ENCODE measurements around the gene EXOSC2. TPM values are rescaled to one million over a fixed set of nuclear protein-coding genes. Genes with fewer than 3 reads are reported as not detected.

EXOSC2 gene
- total and polyA plus RNA-seq, 9 donors = 14.7 to 40.1 (median 33.1) TPM

DNA sequence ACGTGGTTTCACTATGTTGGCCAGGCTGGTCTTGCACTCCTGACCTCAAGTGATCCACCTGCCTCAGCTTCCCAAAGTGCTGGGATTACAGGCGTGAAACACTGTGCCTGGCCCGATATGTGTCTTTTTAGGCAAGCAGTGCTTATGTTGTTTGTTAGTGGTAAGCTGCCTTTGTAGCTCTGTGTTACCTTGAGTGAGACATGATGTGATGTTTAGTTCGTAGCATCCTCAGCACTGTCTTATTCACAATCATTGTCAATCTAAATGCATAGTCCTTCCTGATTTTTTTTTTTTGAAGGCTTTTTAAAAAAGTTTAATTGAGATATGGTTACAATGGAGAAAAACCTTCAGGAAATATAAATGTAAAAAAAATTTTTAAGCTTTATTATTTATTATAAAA, 45.5 kb downstream of the EXOSC2 start:
- WGBS, 3 donors = 93 to 95% (median 95%) methylated on average over 4 of the region's 4 CpGs
- no peaks in the 10 kb centered on the region for H3K27me3 ChIP-seq
- H3K4me3 ChIP-seq = no peak overlapping the region
- H3K4me1 ChIP-seq (ENCODE audit: insufficient read depth) = peaks cover 3% of the 10 kb centered on the region
- no peak for DNase-seq
- H3K9me3 ChIP-seq = no peaks in the 10 kb centered on the region
- H3K36me3 ChIP-seq = no peaks in the 10 kb centered on the region
- no peak for TF ChIP-seq POLR2A (IDR thresholded peaks at IDR 0.05)
- TF ChIP-seq, protein P1, sequence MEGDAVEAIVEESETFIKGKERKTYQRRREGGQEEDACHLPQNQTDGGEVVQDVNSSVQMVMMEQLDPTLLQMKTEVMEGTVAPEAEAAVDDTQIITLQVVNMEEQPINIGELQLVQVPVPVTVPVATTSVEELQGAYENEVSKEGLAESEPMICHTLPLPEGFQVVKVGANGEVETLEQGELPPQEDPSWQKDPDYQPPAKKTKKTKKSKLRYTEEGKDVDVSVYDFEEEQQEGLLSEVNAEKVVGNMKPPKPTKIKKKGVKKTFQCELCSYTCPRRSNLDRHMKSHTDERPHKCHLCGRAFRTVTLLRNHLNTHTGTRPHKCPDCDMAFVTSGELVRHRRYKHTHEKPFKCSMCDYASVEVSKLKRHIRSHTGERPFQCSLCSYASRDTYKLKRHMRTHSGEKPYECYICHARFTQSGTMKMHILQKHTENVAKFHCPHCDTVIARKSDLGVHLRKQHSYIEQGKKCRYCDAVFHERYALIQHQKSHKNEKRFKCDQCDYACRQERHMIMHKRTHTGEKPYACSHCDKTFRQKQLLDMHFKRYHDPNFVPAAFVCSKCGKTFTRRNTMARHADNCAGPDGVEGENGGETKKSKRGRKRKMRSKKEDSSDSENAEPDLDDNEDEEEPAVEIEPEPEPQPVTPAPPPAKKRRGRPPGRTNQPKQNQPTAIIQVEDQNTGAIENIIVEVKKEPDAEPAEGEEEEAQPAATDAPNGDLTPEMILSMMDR (IDR thresholded peaks at IDR 0.05) = no peak
- no peak for TF ChIP-seq EP300 (IDR thresholded peaks at IDR 0.05)
- intact Hi-C loops (cut with DNase I) = no loop called here
- no peak overlapping the region for H3K27ac ChIP-seq

DNA sequence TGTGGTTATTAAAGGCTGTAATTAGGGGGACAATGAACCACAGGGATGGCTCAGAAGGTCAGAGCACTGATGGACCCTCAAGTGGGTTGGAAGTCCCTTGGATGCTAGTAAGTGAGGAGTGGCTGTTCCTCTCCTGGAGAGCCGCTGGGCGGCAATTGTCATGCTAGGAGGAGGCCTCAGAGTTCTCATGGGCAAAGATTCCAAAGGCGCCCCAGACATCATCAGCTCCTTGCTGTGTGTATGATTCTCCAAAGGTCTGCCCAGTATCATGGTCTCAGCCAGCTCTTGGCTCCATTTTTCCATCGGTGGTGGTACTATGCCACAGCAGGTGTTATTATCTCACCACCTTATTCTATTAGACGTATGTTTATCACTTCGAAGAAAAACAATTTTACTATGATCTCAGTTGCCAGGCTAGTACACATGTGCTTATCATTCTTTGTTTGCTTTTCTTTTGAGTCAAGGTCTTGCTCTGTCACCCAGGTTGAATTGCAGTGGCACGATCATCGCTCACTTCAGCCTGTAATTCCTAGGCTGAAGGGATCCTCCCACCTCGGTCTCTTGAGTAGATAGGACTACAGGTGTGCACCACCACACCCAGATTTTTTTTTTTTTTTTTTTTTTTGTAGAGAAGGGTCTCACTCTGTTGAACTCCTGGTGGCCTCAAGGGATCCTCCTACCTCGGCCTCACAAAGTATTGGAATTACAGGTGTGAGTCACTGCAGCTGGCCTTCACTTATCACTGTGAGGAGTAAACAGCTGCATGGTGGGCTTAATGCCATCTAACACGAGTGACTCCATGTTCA, 46.8 kb downstream of the EXOSC2 start:
- intact Hi-C loops (cut with DNase I) = no loop called here
- Histone ChIP-seq H3K4me3 (no peak overlapping the region), H3K27ac (no peak overlapping the region)

DNA sequence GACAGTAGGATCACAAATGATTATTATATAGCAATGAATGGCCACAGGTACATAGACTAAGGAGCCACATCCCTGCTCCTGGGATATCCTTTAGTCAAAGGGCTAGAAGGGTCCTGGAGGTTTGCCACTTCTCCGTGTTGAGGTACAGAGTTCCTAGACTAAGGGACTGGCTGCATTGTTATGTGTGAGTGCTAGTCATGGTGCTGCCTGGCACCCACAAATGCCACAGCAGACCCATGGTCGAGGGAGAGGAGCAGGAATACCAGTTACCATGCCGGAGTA, 47.4 kb downstream of the EXOSC2 start:
- intact Hi-C loops (cut with DNase I) = no loop called here
- H3K27ac ChIP-seq = no peak overlapping the region
- TF ChIP-seq POLR2A (IDR thresholded peaks at IDR 0.05) (no peak), EP300 (IDR thresholded peaks at IDR 0.05) (no peak)
- TF ChIP-seq, protein P1 (IDR thresholded peaks at IDR 0.05) = no peak
- no peak for DNase-seq
- H3K9me3 ChIP-seq = no peaks in the 10 kb centered on the region
- peaks cover 3% of the 10 kb centered on the region for H3K4me1 ChIP-seq (ENCODE audit: insufficient read depth)
- H3K27me3 ChIP-seq = no peaks in the 10 kb centered on the region
- WGBS, 3 donors = 91 to 100% (median 95%) methylated on average over 3 of the region's 3 CpGs
- no peaks in the 10 kb centered on the region for H3K36me3 ChIP-seq
- H3K4me3 ChIP-seq = no peak overlapping the region

More for the DNA sequence above, 46.8 kb downstream of the EXOSC2 start:
- TF ChIP-seq EP300 (IDR thresholded peaks at IDR 0.05) (no peak), POLR2A (IDR thresholded peaks at IDR 0.05) (no peak)
- TF ChIP-seq, protein P1 (IDR thresholded peaks at IDR 0.05) = no peak
- H3K27me3 ChIP-seq = no peaks in the 10 kb centered on the region
- no peaks in the 10 kb centered on the region for H3K9me3 ChIP-seq
- 78 to 84% (median 80%) methylated on average over 11 of the region's 11 CpGs for WGBS, 3 donors
- peaks cover 3% of the 10 kb centered on the region for H3K4me1 ChIP-seq (ENCODE audit: insufficient read depth)
- no peak for DNase-seq
- H3K36me3 ChIP-seq = no peaks in the 10 kb centered on the region

DNA sequence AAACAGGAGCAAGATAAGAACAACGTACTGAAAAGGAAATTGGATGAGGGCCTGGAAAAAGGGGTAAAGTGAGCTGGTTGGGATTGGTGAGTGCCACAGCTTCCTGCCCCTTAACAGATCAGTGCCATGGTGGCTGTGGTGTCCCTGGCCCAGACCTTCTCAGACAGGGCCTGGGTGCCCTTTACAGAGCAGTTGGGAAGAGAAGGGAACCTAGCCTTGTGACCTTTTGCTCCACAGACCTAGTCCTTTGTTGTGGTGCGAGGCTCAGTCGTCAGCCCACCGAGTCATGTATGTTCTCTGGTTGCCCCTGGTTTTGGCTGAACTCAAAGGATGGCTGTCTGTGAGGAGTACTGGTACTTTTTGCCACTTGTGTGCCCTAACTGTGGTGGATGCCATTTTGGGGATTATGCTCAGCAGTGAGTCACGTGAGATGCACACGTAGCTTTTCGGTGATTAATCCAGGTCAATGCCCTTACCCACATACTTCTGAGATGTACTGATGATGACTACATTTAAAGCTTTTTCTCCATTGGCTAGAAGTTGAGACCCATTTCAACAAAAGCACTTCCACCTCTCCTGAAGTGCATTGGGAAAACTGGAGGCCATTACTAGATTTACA, 48.4 kb downstream of the EXOSC2 start:
- intact Hi-C loops (cut with DNase I) = no loop called here
- no peak for TF ChIP-seq POLR2A (IDR thresholded peaks at IDR 0.05)
- TF ChIP-seq, protein P1 (IDR thresholded peaks at IDR 0.05) = no peak
- no peak for TF ChIP-seq EP300 (IDR thresholded peaks at IDR 0.05)
- Histone ChIP-seq H3K4me1 (ENCODE audit: insufficient read depth) (peaks cover 3% of the 10 kb centered on the region), H3K9me3 (no peaks in the 10 kb centered on the region), H3K27me3 (no peaks in the 10 kb centered on the region), H3K36me3 (no peaks in the 10 kb centered on the region), H3K4me3 (no peak overlapping the region), H3K27ac (no peak overlapping the region)
- 80 to 93% (median 88%) methylated on average over 7 of the region's 7 CpGs for WGBS, 3 donors
- DNase-seq = no peak
